Stimulated activated CD4-positive, alpha-beta T cell treated with anti-CD3 and anti-CD28 coated beads, TNF-alpha, amount 100 ng/mL, for 1 hour (primary cell): ENCODE measurements around the gene VPS39.

Experiments
- DNase-seq, 3 donors: peaks; one replicate each; pipeline ENCODE4 v3.0.0-alpha.2; 2020; ENCODE audit warnings: low read depth in 3 of 3, low spot score in 1 of 3

VPS39 gene

GRCh38 chr15:42199126-42199525 is 9.0 kb downstream of the VPS39 start:
- DNase-seq = no peak

DNA sequence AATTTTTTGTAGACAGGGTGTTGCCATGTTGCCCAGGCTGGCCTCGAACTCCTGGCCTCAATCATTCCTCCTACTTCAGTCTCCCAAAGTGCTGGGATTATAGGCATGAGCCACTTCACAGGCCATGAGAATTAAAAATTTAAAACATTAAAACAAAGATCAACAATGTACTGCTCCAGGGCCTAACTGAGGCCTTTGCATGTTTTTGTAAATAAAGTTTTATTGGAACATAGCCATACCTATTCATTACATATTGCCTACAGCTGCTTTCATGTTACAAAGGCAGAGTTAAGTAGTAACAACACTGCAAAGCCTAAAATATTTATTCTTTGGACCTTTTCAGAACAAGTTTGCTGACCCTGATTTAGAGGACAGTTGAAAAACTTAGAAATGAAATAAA is 9.6 kb downstream of the VPS39 start:
- no peak for DNase-seq

- DNase-seq = no peak
Measured at GRCh38 chr15:42194513-42194912, 13.6 kb downstream of the VPS39 start.

DNA sequence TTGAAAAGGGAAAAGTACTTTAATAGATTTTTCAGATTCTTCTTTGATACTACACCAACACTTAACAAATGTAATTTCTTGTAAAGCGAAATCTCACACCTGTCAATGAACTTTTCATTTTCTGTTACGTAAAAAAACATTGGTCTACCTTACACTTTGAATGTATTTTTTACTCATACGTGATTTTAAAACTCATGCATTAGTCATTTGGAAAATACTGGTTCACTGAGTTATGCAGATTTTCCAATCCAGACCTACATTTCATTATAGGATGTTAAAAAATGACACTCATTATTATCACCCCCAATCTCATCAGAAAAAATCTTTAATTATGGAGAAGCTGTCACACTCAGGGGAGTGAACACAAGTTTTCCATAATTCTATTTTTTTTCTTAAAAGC is 14.7 kb downstream of the VPS39 start:
- DNase-seq = no peak

DNA sequence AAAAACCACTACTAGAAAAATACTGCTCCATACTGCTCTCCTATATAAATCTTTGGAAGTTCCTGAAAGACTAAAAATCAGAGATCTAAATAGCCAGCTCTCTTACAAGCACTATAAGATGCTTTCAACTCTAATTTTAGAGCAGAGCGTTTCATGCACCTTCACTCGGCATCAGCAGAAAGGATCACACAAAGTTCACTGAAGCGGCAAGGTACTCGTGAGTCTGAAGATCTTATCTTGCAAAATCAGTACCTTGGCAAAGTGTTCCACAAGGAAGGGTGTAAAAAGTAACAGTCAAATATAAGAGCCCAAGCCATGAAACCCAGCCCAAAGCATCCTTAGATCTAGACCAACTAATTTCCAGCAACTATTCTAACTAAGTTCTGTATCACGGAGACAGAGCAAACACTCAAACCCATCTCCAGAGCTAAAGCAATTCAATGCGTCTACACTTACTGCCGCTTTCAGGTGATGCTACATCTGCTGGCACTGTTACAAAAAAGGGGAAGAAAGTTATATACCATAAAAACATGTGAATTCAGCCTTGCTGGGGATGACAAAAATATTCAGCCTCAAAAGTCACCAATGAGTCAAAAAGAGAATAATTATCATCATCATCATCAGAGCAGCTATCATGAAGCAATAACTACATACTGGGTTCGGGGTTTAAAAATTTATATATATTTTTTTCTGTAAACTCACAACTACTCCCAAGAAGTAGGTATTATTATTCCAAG is 16.3 kb downstream of the VPS39 start:
- no peak for DNase-seq

GRCh38 chr15:42190370-42190769 is 17.7 kb downstream of the VPS39 start:
- DNase-seq = no peak

DNA sequence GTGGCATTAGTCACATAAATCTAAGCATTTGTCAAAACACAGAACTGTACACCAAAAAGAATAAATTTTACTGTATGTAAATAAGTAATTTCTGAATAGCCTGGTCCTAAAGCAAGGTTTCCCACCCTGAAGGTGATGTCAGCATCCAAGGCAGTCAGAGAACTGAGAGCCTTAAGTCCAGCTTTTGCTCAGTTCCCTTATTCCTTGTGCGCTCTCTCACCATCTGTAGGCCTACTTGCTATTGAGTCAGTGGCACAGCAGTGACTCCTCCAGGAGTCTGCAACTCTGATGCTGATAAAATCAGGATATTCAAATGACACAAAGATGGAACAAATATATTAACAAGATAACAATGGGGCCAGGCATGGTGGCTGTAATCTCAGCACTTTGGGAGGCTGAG is 22.3 kb downstream of the VPS39 start:
- DNase-seq = no peak

DNA sequence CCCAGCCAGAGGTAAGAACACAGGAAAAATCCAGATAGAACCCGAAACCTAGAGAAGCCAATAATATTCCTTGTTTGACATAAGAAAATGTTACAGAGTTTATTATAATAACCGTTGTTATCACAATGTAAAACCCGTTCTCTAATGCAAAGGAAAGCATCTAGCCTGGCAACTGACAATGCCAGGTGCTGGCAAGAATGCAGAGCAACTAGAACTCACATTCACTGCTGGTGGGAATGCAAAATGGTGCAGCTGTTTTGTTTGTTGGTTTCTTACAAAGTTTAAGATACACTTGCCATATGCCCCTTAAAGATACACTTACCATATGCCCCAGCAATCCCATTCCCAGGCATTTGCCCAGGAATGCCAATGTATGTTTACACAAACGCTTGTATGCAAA is 23.4 kb downstream of the VPS39 start:
- DNase-seq = no peak

DNA sequence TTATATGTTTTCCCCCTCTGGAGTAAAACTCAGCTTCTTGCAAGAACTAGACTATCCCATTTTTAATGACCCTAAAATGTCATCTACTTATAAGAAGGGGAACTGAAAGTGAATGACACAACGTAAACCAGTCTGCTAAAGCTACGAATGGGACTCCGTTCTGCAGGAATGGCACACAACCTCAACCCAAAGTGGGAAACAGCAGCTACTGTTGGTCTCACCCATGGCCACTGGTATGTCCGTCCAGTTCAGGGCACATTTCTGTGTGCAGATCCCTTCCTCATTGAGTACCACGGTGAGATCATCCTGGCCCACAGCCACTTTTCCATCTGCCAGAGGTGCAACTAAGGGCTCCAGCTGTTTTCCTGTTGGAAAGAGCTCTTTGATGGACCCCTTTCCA is 23.8 kb downstream of the VPS39 start:
- DNase-seq = no peak

GRCh38 chr15:42182961-42183360 is 25.1 kb downstream of the VPS39 start:
- no peak for DNase-seq

DNA sequence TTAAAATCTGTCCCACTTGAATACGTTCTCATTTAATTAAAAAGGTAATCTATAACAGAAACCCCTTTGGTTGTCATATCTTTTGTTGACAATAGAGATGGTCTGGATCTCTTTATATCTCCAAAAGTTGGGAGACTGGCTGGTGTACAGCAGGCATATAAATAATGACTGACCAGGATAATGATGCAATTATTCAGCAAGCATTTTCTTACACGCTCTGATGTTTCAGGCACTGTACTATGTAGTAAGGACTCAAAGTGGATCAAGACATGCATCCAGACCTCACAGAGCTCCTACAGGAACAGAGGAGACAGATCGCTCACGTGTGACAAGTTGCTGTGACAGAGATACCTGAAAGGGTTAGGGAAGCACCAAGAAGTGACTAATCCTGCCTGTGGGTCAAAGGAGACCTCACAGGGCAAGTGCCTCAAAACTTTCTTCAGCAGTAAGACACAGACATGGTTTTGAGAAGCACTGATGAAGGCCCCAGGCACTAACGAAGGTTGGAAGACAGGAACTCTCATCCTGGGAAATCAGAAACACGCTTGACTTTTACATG is 25.7 kb downstream of the VPS39 start:
- no peak for DNase-seq

DNA sequence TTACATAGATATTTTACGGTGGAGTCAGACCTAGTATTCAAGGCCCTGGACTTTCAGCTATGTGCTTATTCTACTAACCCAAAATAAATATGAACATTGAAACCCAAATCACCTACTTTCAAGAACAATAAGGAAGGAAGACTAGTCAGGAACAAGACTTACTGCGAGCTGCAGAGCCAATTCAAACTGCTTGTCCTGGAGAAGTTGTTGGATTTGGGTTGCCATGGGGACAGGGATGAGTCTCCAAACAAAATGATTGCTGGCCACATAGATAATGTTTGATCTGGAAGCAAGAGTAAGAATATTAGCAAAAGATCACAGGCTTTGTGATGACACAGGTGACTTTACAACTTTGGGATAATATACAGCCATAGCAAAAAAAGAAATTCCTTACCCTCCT is 30.0 kb downstream of the VPS39 start:
- DNase-seq = no peak

- DNase-seq = no peak
Measured at GRCh38 chr15:42175671-42176070, 32.4 kb downstream of the VPS39 start.

GRCh38 chr15:42172475-42172874 is 35.6 kb downstream of the VPS39 start:
- DNase-seq = no peak

DNA sequence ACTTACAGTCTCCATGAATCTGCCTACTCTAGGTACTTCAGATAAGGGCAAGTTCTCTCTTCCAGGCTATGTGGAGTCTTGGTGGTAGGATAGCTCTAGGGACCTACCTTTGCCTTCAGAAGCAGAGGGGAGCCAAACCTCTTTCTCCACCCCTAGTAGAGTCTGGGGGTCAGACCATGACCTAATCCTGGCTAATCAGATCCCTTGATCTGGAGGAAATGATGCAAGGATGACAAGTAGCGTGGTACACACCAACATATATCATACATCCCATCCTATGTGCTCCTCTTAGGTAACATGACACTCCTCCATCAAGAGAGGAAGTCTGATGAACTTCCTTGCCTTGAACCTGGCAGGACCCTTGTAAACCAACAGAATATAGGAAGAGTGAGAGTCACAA is 36.3 kb downstream of the VPS39 start:
- DNase-seq = no peak

- DNase-seq = no peak
Measured at GRCh38 chr15:42171122-42171521, 37.0 kb downstream of the VPS39 start.

DNA sequence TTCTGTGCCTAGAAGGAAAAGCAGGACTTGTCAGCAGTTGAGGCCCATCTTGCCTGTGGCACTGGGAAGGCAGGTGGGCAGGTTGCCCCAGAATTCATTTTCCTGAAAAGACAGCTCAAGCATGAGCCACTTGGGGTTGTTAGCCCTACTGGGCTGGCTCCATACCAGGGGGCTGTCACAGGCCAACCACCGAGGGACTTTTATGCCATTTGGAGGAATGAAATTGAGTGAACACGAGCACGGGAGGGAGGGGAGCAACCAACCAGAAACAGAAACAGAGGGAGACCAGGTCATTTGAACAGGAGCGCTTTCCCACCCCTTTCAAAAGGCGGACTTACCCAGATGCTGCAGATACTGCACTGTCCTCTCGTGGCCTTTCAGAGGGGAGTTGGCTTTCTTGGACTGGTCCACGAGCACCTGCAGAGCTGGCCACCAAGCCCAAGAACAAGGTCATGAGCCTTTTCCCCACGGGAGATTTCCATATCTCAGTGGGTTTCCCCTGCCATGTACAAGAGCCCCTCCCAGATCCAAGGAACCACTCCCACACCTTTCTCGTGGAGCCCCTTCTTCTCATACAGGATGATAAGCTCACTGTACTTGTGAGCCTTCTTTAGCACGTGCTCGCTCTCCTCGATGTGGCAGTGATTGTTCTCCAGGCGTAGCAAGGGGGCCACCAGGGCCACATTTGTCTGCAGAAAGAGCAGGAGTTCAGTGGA is 41.7 kb downstream of the VPS39 start:
- DNase-seq = no peak

DNA sequence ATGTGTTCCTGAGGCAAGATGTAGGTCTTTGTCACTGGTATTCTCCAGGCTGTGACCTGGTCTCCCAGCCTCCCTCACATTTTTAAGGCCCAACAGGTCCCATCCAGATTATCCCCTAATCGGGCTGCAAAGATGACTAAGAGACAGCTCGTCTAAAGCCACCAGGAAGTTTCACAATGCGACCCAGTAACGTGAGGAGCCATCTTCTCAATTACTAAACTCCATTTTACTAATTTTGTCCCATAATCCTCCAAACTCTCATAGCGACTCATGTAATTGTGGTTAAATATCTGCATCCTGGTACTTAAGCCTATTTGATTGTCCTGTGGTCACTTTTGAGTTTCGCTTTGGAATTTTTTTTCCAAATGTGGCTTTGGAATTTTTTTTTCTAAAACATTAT is 43.0 kb downstream of the VPS39 start:
- DNase-seq = no peak

GRCh38 chr15:42163947-42164550 is 44.1 kb downstream of the VPS39 start:
- no peak for DNase-seq

DNA sequence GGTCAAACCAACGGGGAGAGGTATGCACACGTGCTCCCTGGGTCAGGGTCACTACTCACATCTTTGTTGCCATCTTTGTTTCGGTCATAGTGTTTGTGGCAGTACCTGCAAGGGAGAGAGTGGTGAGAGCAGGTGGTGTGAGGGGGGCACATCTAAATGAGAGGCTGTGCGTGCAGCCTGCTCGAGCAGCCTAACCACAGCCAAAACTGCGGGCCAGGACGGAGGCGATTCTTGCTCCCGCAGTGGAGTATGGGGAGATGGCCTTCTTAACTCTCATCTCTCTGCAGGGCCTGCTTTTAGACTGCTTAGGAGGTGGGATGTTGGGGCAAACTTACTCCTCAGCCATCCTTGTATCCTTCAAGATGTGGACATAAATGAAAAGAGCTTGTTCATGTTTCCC is 44.8 kb downstream of the VPS39 start:
- DNase-seq = no peak

- no peak for DNase-seq
Measured at GRCh38 chr15:42160136-42160535, 48.0 kb downstream of the VPS39 start.

DNA sequence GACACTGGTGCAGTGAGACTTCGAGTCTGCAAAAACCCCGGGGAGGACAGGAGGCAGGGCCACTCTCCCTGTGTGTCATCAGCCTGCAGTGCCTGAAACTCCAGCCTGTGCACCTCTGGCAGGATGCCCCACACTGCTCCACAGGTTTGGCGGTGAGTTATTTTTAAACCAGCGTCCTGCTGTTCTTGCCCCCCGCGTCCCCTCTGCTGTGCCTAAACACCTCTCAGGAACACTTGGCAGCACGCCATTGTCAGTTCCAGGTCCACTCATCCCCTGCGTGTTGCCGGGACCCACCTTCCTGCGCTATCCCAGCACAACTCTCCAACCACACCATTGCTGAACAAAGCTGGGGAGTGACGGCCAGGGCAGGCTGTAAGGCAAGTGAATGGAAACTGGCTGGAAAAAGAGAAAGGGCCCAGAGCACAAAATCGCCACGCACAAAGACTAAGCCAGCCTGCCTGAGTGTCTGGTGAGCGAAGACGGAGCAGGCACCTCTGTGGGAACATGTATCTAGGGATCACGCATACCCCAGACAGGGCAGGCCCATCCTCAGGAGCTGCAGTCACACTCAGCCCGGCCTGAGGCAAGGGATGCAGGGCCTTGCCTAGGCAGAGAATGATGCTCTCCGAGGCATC is 48.6 kb downstream of the VPS39 start:
- no peak for DNase-seq
